Measurements from ENCODE around the gene MCCC2.
"Not testable (repeated sequence)": the region's sequence is repeated elsewhere in the genome, so short reads cannot be mapped to it uniquely, and the experiment has no call there.

The MCCC2 gene

GRCh38 chr5:71569748-71570509 is 17.2 kb upstream of the MCCC2 start:
- CTCF ChIA-PET: no interaction called here

GRCh38 chr5:71571811-71572210 is 15.3 kb upstream of the MCCC2 start:
- POLR2A ChIA-PET; CTCF ChIA-PET; DNase-seq (ENCODE audit: extremely low spot score): not testable (repeated sequence)

More at GRCh38 chr5:71569748-71570509, 17.2 kb upstream of the MCCC2 start:
- DNase-seq (ENCODE audit: extremely low spot score): no peak
- TF ChIP-seq SP1 (IDR thresholded peaks at IDR 0.05): no peak
- no peak for TF ChIP-seq FOXK2 (IDR thresholded peaks at IDR 0.05)
- no peak for TF ChIP-seq ELF4 (IDR thresholded peaks at IDR 0.05)
- TF ChIP-seq HDGF (IDR thresholded peaks at IDR 0.05; ENCODE audit: borderline replicate concordance): no peak
- POLR2A ChIA-PET: no interaction called here

GRCh38 chr5:71573591-71573990 is 13.5 kb upstream of the MCCC2 start:
- no peak for DNase-seq (ENCODE audit: extremely low spot score)
- CTCF ChIA-PET: no interaction called here
- TF ChIP-seq HDGF (IDR thresholded peaks at IDR 0.05; ENCODE audit: borderline replicate concordance) (no peak), SP1 (IDR thresholded peaks at IDR 0.05) (no peak), ARNT (IDR thresholded peaks at IDR 0.05) (no peak)
- POLR2A ChIA-PET: no interaction called here

GRCh38 chr5:71575588-71575987 is 11.6 kb upstream of the MCCC2 start:
- DNase-seq (ENCODE audit: extremely low spot score); POLR2A ChIA-PET; CTCF ChIA-PET: not testable (repeated sequence)

GRCh38 chr5:71576241-71576640 is 10.9 kb upstream of the MCCC2 start:
- TF ChIP-seq PKNOX1 (IDR thresholded peaks at IDR 0.05) (no peak), FOXA1 (IDR thresholded peaks at IDR 0.05) (no peak), ZNF384 (IDR thresholded peaks at IDR 0.05) (no peak), LEF1 (IDR thresholded peaks at IDR 0.05; ENCODE audit: borderline replicate concordance) (no peak), NFRKB (IDR thresholded peaks at IDR 0.05) (no peak), SP1 (IDR thresholded peaks at IDR 0.05) (no peak), CTBP1 (IDR thresholded peaks at IDR 0.05; ENCODE audit: borderline replicate concordance) (no peak), FOXM1 (IDR thresholded peaks at IDR 0.05; ENCODE audit: borderline replicate concordance) (no peak), SUZ12 (IDR thresholded peaks at IDR 0.05) (no peak), ELF4 (IDR thresholded peaks at IDR 0.05) (no peak), HDGF (IDR thresholded peaks at IDR 0.05; ENCODE audit: borderline replicate concordance) (no peak), FOXK2 (IDR thresholded peaks at IDR 0.05) (no peak), L3MBTL2 (conservative IDR thresholded peaks at IDR 0.05) (no peak), ARNT (IDR thresholded peaks at IDR 0.05) (no peak), TARDBP (IDR thresholded peaks at IDR 0.05) (no peak), BHLHE40 (IDR thresholded peaks at IDR 0.05; ENCODE audit: borderline replicate concordance) (no peak)
- ChIA-PET POLR2A (no interaction called here), CTCF (no interaction called here)
- no peak for DNase-seq (ENCODE audit: extremely low spot score)

GRCh38 chr5:71577839-71578238 is 9.3 kb upstream of the MCCC2 start:
- DNase-seq (ENCODE audit: extremely low spot score); CTCF ChIA-PET; POLR2A ChIA-PET: not testable (repeated sequence)

GRCh38 chr5:71582945-71583584 is 4.1 kb upstream of the MCCC2 start:
- TF ChIP-seq SP1 (IDR thresholded peaks at IDR 0.05) (no peak), SUZ12 (IDR thresholded peaks at IDR 0.05) (no peak), CTBP1 (IDR thresholded peaks at IDR 0.05; ENCODE audit: borderline replicate concordance) (no peak), ZNF384 (IDR thresholded peaks at IDR 0.05) (no peak), ARNT (IDR thresholded peaks at IDR 0.05) (no peak), FOXA1 (IDR thresholded peaks at IDR 0.05) (no peak), NFRKB (IDR thresholded peaks at IDR 0.05) (no peak), FOXK2 (IDR thresholded peaks at IDR 0.05) (no peak), PKNOX1 (IDR thresholded peaks at IDR 0.05) (no peak), LEF1 (IDR thresholded peaks at IDR 0.05; ENCODE audit: borderline replicate concordance) (no peak), BHLHE40 (IDR thresholded peaks at IDR 0.05; ENCODE audit: borderline replicate concordance) (no peak), L3MBTL2 (conservative IDR thresholded peaks at IDR 0.05) (no peak), TARDBP (IDR thresholded peaks at IDR 0.05) (no peak), FOXM1 (IDR thresholded peaks at IDR 0.05; ENCODE audit: borderline replicate concordance) (no peak), HDGF (IDR thresholded peaks at IDR 0.05; ENCODE audit: borderline replicate concordance) (no peak), ELF4 (IDR thresholded peaks at IDR 0.05) (no peak)
- DNase-seq (ENCODE audit: extremely low spot score): no peak
- POLR2A ChIA-PET: no interaction called here
- CTCF ChIA-PET: no interaction called here
